Measurements from ENCODE around the gene CCDC9B.

CCDC9B gene

DNA sequence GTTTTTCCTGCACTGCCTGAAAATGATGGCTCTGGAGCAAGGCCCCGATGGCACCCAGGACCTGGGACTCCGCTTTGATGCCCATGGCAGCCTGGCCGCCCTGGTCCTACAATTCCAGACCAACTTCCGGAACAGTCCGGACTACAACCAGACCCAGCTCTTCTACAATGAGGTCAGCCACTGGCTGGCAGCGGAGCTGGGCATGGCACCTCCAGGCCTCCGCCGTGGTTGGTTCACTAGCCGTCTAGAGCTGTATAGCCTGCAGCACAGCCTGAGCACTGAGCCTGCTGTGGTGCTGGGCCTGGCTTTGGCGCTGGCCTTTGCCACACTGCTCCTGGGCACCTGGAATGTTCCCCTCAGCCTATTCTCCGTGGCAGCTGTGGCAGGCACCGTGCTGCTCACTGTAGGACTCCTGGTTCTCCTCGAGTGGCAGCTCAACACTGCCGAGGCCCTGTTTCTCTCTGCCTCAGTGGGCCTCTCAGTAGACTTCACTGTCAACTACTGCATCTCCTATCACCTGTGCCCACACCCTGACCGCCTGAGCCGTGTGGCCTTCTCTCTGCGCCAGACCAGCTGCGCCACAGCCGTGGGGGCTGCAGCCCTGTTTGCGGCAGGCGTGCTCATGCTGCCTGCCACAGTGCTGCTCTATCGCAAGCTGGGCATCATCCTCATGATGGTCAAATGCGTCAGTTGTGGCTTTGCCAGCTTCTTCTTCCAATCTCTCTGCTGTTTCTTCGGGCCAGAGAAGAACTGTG lies 28.2 kb upstream of the CCDC9B start:
- peaks cover 41% of the 10 kb centered on the region for H3K4me1 Mint-ChIP-seq
- no peak overlapping the region for H3K27ac Mint-ChIP-seq
- DNase-seq (ENCODE audit: low spot score in 2 of 2), result no peak
- peak overlapping the region; percentile 86 for H3K4me3 Mint-ChIP-seq
- H3K36me3 Mint-ChIP-seq, result no peaks in the 10 kb centered on the region
- no peak for ATAC-seq
- no peaks in the 10 kb centered on the region for H3K9me3 Mint-ChIP-seq

GRCh38 chr15:40367686-40368611 lies 27.2 kb upstream of the CCDC9B start:
- peak overlapping the region; percentile 86 for H3K4me3 Mint-ChIP-seq
- no peaks in the 10 kb centered on the region for H3K9me3 Mint-ChIP-seq
- DNase-seq (ENCODE audit: low spot score in 2 of 2), result peak; percentile 84 to 91
- H3K4me1 Mint-ChIP-seq, result peaks cover 45% of the 10 kb centered on the region
- H3K36me3 Mint-ChIP-seq, result no peaks in the 10 kb centered on the region
- peak overlapping the region; percentile 94 for H3K27ac Mint-ChIP-seq
- peak; percentile 93 for ATAC-seq

- H3K4me3 Mint-ChIP-seq, result peak overlapping the region; percentile 86
- peaks cover 45% of the 10 kb centered on the region for H3K4me1 Mint-ChIP-seq
- H3K36me3 Mint-ChIP-seq, result no peaks in the 10 kb centered on the region
- peak overlapping the region; percentile 94 for H3K27ac Mint-ChIP-seq
- no peak for DNase-seq (ENCODE audit: low spot score in 2 of 2)
- H3K9me3 Mint-ChIP-seq, result no peaks in the 10 kb centered on the region
- no peak for ATAC-seq
Observed at GRCh38 chr15:40367371-40367685, 26.6 kb upstream of the CCDC9B start.

- peak overlapping the region; percentile 94 for H3K27ac Mint-ChIP-seq
- H3K4me1 Mint-ChIP-seq, result peaks cover 45% of the 10 kb centered on the region
- peak overlapping the region; percentile 86 for H3K4me3 Mint-ChIP-seq
- ATAC-seq (no peak), DNase-seq (ENCODE audit: low spot score in 2 of 2) (no peak)
- H3K36me3 Mint-ChIP-seq, result no peaks in the 10 kb centered on the region
- no peaks in the 10 kb centered on the region for H3K9me3 Mint-ChIP-seq
Observed at GRCh38 chr15:40366457-40367370, 26.0 kb upstream of the CCDC9B start.

- no peak overlapping the region for H3K4me3 Mint-ChIP-seq
- peaks cover 45% of the 10 kb centered on the region for H3K4me1 Mint-ChIP-seq
- ATAC-seq, result no peak
- no peaks in the 10 kb centered on the region for H3K36me3 Mint-ChIP-seq
- H3K27ac Mint-ChIP-seq, result no peak overlapping the region
- no peaks in the 10 kb centered on the region for H3K9me3 Mint-ChIP-seq
- DNase-seq (ENCODE audit: low spot score in 2 of 2), result no peak
Observed at GRCh38 chr15:40365624-40366456, 25.1 kb upstream of the CCDC9B start.

DNA sequence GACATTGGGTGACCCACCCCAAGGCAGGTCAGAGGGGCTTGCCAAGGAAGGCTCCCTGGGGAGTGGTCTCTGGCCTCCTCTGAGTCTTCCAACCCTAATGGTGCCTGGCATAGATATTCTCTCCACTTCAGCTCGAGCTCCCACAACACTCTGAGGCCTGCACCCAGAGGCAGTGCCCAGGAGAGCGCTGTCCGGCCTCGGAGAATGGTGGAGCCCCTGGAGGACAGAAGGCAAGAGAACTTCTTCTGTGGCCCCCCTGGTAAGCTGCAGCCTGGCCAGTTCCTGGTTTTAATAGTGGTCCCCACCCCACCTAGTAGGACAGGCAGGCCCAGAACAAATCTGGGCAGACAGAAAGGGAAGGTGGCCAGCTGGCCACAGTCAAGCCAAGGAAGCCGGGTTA lies 24.3 kb upstream of the CCDC9B start:
- Mint-ChIP-seq H3K36me3 (no peaks in the 10 kb centered on the region), H3K4me3 (no peak overlapping the region), H3K9me3 (no peaks in the 10 kb centered on the region), H3K4me1 (peaks cover 45% of the 10 kb centered on the region), H3K27ac (no peak overlapping the region)
- ATAC-seq (no peak), DNase-seq (ENCODE audit: low spot score in 2 of 2) (no peak)

GRCh38 chr15:40364251-40364650 lies 23.5 kb upstream of the CCDC9B start:
- Mint-ChIP-seq H3K27ac (peak overlapping the region; percentile 23), H3K4me3 (no peak overlapping the region), H3K4me1 (peaks cover 45% of the 10 kb centered on the region)

GRCh38 chr15:40363611-40364010 lies 22.9 kb upstream of the CCDC9B start:
- Mint-ChIP-seq H3K27ac (peak overlapping the region; percentile 23), H3K4me3 (no peak overlapping the region), H3K4me1 (peaks cover 46% of the 10 kb centered on the region), H3K36me3 (peaks cover 3% of the 10 kb centered on the region), H3K9me3 (no peaks in the 10 kb centered on the region)
- no peak for DNase-seq (ENCODE audit: low spot score in 2 of 2)
- no peak for ATAC-seq

More at GRCh38 chr15:40364251-40364650, 23.5 kb upstream of the CCDC9B start:
- no peaks in the 10 kb centered on the region for H3K9me3 Mint-ChIP-seq
- ATAC-seq, result no peak
- no peak for DNase-seq (ENCODE audit: low spot score in 2 of 2)
- no peaks in the 10 kb centered on the region for H3K36me3 Mint-ChIP-seq

DNA sequence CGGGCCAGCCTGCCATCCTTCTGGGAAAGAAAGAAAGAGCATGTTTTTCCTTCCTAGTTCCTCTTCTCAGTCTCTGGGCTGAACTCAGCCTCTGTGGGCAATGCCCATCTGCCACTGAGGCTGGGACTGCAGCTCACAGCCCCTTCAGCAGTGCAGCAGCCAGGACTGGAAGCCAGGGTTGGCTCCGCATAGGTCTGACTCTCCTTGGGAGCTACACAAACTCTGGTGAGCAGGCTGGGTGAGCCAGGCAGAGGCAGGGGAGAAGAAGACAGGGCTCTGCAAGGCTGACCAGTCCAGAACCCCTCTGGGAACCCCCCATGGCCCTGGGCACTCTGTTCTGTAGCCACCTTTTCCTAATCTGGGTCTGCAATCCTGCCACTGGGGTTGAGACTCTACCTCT lies 20.9 kb upstream of the CCDC9B start:
- H3K4me1 Mint-ChIP-seq, result peaks cover 36% of the 10 kb centered on the region
- ATAC-seq, result no peak
- DNase-seq (ENCODE audit: low spot score in 2 of 2), result no peak
- no peak overlapping the region for H3K27ac Mint-ChIP-seq
- peaks cover 8% of the 10 kb centered on the region for H3K36me3 Mint-ChIP-seq
- H3K4me3 Mint-ChIP-seq, result no peak overlapping the region
- no peaks in the 10 kb centered on the region for H3K9me3 Mint-ChIP-seq

- peaks cover 8% of the 10 kb centered on the region for H3K36me3 Mint-ChIP-seq
- DNase-seq (ENCODE audit: low spot score in 2 of 2), result no peak
Observed at GRCh38 chr15:40360015-40360414, 19.3 kb upstream of the CCDC9B start.

DNA sequence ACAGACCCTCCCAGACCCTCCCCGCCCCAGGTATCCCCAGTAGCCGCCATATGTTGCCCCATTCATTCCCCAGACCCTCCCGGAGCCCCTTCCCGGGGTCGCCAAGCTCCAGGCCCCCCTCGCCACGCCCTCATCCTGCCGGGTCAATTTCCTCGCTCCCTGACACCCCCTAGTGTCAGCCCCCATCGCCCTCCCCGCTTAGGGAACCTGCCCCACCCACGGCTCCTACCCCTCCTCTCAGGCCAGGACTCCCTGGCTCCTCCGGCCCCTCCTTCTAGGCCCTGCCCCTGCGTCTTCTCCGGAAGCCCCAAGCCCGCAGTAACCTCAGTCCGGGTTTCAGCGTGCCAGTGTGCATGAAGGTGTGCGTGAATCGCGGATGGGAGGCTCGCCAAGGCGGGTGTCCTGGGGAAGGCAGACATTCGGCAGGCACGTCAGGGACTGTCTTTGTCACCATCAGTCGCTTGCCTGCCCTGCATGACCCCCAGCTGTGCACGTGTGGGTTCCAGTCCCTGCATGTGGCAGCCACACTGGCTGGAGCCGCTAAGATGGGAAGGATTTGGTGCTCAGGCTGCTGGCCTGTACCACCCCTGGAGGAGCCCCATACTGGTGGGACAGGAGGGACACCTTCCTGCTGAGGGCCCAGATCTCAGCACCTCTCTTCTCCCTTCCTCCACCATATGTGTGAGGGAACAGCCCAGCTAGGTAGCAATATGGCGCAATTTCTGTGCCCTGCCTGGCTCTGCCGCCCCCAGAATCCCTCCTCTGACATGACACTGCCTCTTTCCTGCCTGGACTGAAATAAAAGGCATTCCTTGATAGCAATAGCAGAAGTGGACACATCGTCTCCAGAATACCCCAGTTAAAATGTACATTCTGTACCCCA lies 18.0 kb upstream of the CCDC9B start:
- peaks cover 8% of the 10 kb centered on the region for H3K36me3 Mint-ChIP-seq
- DNase-seq (ENCODE audit: low spot score in 2 of 2) (no peak), ATAC-seq (peak; percentile 29)

More at GRCh38 chr15:40360015-40360414, 19.3 kb upstream of the CCDC9B start:
- Mint-ChIP-seq H3K9me3 (no peaks in the 10 kb centered on the region), H3K27ac (no peak overlapping the region), H3K4me3 (no peak overlapping the region), H3K4me1 (peaks cover 22% of the 10 kb centered on the region)
- ATAC-seq, result no peak

DNA sequence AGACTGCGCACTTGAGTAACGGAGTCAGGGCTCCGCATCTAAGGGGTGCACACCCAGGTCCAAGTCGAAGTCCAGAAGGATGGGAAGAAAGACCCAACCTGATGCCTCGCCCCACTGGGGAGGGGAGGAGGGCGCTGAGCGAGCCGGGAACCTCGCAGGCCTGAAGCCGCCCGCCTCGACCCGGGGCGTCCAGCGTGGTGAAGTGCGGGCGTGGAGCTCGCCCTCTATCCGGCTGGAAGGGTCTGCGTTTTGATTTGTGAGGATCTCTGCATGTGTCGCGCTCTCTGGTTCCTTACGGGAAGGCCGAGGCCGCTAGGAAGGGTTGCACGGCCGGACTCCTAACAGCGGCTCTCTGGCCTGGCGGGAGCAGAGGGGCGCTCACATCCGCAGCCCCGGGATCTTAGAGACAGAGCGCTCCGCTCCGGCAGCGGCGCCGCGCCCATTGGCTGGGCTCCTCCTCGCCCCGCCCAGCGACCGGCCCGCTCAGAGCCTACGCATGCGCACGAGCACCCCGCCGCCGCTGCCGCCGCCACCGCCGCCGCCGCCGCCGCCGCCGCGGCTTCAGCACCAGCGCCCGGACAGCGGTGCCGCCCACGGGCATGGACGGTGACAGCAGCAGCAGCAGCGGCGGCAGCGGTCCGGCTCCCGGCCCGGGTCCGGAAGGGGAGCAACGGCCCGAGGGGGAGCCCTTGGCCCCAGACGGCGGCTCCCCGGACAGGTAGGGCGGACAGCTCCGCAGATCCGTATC lies 17.2 kb upstream of the CCDC9B start, which contains the start of gene DISP2:
DISP2 (plus strand) TSS at position 497 of the 748 bp plus-strand sequence; CDS start at position 600, 103 bp downstream.
- Mint-ChIP-seq H3K27ac (peak within 1 kb of the TSS; percentile 76), H3K4me3 (peak within 1 kb of the TSS; percentile 76), H3K36me3 (peaks cover 8% of the 10 kb centered on the region), H3K9me3 (no peaks in the 10 kb centered on the region), H3K4me1 (peaks cover 11% of the 10 kb centered on the region)
- ATAC-seq, result peak; percentile 89
- DNase-seq (ENCODE audit: low spot score in 2 of 2), result peak; percentile 96 to 99

More for the DNA sequence above, 18.0 kb upstream of the CCDC9B start:
- Mint-ChIP-seq H3K27ac (peak overlapping the region; percentile 76), H3K4me1 (peaks cover 14% of the 10 kb centered on the region), H3K4me3 (peak overlapping the region; percentile 76), H3K9me3 (no peaks in the 10 kb centered on the region)

DNA sequence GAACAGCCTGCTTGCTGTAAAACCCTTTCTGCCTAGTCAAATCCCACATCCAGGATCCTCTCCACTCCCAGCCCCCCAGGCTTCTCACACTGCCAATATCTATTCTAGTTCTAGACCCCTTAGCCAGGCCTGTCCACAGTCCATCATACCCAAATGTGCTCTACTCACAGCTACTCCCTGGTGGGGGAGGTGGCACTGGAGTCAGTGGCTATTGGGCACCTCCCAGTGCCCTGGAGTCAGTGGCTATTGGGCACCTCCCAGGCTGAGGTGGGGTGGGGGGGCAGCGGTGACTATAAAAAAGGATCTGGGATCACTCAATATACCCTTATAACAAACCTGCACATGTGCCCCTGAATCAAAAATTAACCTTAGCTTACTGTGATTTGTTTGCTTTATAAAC lies 16.5 kb upstream of the CCDC9B start:
- DNase-seq (ENCODE audit: low spot score in 2 of 2) (no peak), ATAC-seq (no peak)
- H3K4me3 Mint-ChIP-seq, result peak overlapping the region; percentile 76

More for the DNA sequence above, 16.5 kb upstream of the CCDC9B start:
- Mint-ChIP-seq H3K9me3 (no peaks in the 10 kb centered on the region), H3K27ac (no peak overlapping the region), H3K36me3 (peaks cover 8% of the 10 kb centered on the region), H3K4me1 (peaks cover 11% of the 10 kb centered on the region)
